Measurements from ENCODE around the gene LSAMP. TPM values are rescaled to one million over a fixed set of nuclear protein-coding genes. Genes with fewer than 3 reads are reported as not detected.

LSAMP gene
- total RNA-seq, 1 experiment from 2014 or later: not detected

DNA sequence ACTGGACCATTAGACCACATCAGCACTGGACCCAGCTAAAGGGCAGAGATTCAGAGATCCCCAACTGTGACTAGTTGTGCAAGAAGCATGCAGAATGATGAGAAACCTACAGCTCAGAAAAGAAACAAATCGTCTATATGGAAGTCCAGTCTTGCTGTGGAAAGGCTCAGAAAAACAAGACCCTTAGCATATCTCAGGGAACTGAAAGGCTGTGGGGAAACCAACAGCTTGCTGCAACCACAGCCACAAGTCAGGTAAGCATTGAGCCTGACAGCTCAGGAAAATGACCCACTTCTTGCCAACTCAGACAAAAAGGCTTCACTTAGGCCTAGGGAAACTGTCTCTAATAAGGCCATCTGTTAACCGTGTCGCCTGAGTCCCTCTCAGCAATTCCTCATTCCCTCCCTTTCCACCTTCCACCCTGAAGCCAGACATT, 145.6 kb downstream of the LSAMP start:
- BruUV-seq (replicated peaks): no TSS peak
- POLR2A ChIA-PET: no interaction called here
- no peaks in the 10 kb centered on the region for H3K4me1 Mint-ChIP-seq (ENCODE audit: low read depth, unreplicated experiment)

DNA sequence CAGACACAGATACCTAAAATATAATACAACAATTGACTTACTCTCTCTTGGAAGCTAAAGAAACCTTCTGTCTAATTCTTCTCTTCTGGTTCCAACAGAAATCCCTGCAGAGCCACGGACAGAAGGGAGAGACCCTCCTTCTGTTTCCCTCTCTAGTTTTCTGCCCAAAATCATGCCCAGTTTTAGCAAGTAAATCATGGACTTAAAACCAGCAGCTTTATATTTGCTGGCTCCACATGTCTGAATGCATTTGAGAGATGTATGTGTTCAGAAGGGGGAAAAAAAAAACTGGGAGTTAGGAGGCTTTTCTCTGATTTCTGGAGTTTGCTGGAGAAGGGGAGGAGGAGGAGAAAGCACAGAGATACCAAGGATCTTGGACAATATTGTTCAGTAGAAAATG, 147.1 kb downstream of the LSAMP start:
- Mint-ChIP-seq H3K4me1 (ENCODE audit: low read depth, unreplicated experiment) (no peaks in the 10 kb centered on the region), H3K4me3 (ENCODE audit: unreplicated experiment) (no peak overlapping the region), H3K36me3 (ENCODE audit: insufficient read depth, unreplicated experiment) (no peaks in the 10 kb centered on the region), H3K27ac (ENCODE audit: unreplicated experiment) (no peak overlapping the region), H3K27me3 (ENCODE audit: insufficient read depth, unreplicated experiment) (peaks cover 2% of the 10 kb centered on the region), H3K9me3 (ENCODE audit: unreplicated experiment) (no peaks in the 10 kb centered on the region)
- H3K4me3 ChIP-seq (ENCODE audit: low read depth, low read length): no peak overlapping the region
- no peaks in the 10 kb centered on the region for H3K4me1 ChIP-seq
- intact Hi-C loops (cut with micrococcal nuclease; ENCODE audit: unreplicated experiment): no loop called here
- TF ChIP-seq, protein P1, sequence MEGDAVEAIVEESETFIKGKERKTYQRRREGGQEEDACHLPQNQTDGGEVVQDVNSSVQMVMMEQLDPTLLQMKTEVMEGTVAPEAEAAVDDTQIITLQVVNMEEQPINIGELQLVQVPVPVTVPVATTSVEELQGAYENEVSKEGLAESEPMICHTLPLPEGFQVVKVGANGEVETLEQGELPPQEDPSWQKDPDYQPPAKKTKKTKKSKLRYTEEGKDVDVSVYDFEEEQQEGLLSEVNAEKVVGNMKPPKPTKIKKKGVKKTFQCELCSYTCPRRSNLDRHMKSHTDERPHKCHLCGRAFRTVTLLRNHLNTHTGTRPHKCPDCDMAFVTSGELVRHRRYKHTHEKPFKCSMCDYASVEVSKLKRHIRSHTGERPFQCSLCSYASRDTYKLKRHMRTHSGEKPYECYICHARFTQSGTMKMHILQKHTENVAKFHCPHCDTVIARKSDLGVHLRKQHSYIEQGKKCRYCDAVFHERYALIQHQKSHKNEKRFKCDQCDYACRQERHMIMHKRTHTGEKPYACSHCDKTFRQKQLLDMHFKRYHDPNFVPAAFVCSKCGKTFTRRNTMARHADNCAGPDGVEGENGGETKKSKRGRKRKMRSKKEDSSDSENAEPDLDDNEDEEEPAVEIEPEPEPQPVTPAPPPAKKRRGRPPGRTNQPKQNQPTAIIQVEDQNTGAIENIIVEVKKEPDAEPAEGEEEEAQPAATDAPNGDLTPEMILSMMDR (IDR thresholded peaks at IDR 0.05; ENCODE audit: insufficient read depth in 1 of 2, low read depth in 1 of 2, low read length in 1 of 2, severe bottlenecking in 1 of 2, unreplicated experiment in 1 of 2): no peak
- ChIA-PET CTCF (no interaction called here), POLR2A (no interaction called here)
- no TSS peak for BruUV-seq (replicated peaks)
- DNase-seq: no peak
- H3K36me3 ChIP-seq (ENCODE audit: control insufficient read depth, insufficient read depth, low read length): no peaks in the 10 kb centered on the region
- H3K9me3 ChIP-seq: no peaks in the 10 kb centered on the region
- H3K27me3 ChIP-seq (replicated peaks; ENCODE audit: control insufficient read depth, insufficient read depth, low read length): no peaks in the 10 kb centered on the region

More for the DNA sequence above, 145.6 kb downstream of the LSAMP start:
- no peak overlapping the region for H3K27ac Mint-ChIP-seq (ENCODE audit: unreplicated experiment)
- DNase-seq: no peak
- no peak overlapping the region for H3K4me3 ChIP-seq (ENCODE audit: low read depth, low read length)
- intact Hi-C loops (cut with micrococcal nuclease; ENCODE audit: unreplicated experiment): no loop called here
- TF ChIP-seq, protein P1 (IDR thresholded peaks at IDR 0.05; ENCODE audit: insufficient read depth in 1 of 2, low read depth in 1 of 2, low read length in 1 of 2, severe bottlenecking in 1 of 2, unreplicated experiment in 1 of 2): no peak
- no peaks in the 10 kb centered on the region for H3K9me3 ChIP-seq
- H3K27me3 Mint-ChIP-seq (ENCODE audit: insufficient read depth, unreplicated experiment): peaks cover 2% of the 10 kb centered on the region
- H3K36me3 ChIP-seq (ENCODE audit: control insufficient read depth, insufficient read depth, low read length): no peaks in the 10 kb centered on the region
- no peaks in the 10 kb centered on the region for H3K9me3 Mint-ChIP-seq (ENCODE audit: unreplicated experiment)
- no peaks in the 10 kb centered on the region for H3K27me3 ChIP-seq (replicated peaks; ENCODE audit: control insufficient read depth, insufficient read depth, low read length)
- H3K4me1 ChIP-seq: no peaks in the 10 kb centered on the region
- CTCF ChIA-PET: no interaction called here
- no peak overlapping the region for H3K4me3 Mint-ChIP-seq (ENCODE audit: unreplicated experiment)
- H3K36me3 Mint-ChIP-seq (ENCODE audit: insufficient read depth, unreplicated experiment): no peaks in the 10 kb centered on the region

DNA sequence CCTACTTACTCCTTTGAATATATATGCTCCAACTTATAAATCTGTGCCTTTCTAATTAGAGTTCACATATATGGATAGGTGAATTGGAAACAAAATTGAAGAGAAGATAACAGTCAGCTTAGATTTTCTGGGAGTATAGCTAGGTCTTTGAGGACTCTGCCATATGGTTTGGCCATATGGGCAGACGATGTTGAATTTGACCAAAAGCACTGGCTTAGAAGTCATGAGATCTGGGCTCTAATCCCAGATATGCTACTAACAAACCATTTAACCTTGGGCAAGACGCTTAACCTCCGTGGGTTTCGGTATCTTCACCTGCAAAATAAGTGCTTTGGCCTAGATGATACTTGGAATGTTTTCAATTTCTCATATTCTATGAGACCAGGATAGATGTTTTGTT, 154.1 kb downstream of the LSAMP start:
- intact Hi-C loops (cut with micrococcal nuclease; ENCODE audit: unreplicated experiment): no loop called here
- no peaks in the 10 kb centered on the region for H3K9me3 Mint-ChIP-seq (ENCODE audit: unreplicated experiment)
- Histone ChIP-seq H3K4me1 (no peaks in the 10 kb centered on the region), H3K27me3 (replicated peaks; ENCODE audit: control insufficient read depth, insufficient read depth, low read length) (no peaks in the 10 kb centered on the region), H3K9me3 (no peaks in the 10 kb centered on the region), H3K36me3 (ENCODE audit: control insufficient read depth, insufficient read depth, low read length) (no peaks in the 10 kb centered on the region), H3K4me3 (ENCODE audit: low read depth, low read length) (no peak overlapping the region)
- H3K27me3 Mint-ChIP-seq (ENCODE audit: insufficient read depth, unreplicated experiment): peaks cover 3% of the 10 kb centered on the region
- DNase-seq: no peak
- H3K36me3 Mint-ChIP-seq (ENCODE audit: insufficient read depth, unreplicated experiment): no peaks in the 10 kb centered on the region
- BruUV-seq (replicated peaks): no TSS peak
- no peaks in the 10 kb centered on the region for H3K4me1 Mint-ChIP-seq (ENCODE audit: low read depth, unreplicated experiment)
- no peak overlapping the region for H3K4me3 Mint-ChIP-seq (ENCODE audit: unreplicated experiment)
- H3K27ac Mint-ChIP-seq (ENCODE audit: unreplicated experiment): no peak overlapping the region
- POLR2A ChIA-PET: no interaction called here
- TF ChIP-seq, protein P1 (IDR thresholded peaks at IDR 0.05; ENCODE audit: insufficient read depth in 1 of 2, low read depth in 1 of 2, low read length in 1 of 2, severe bottlenecking in 1 of 2, unreplicated experiment in 1 of 2): no peak
- CTCF ChIA-PET: no interaction called here

All from Caco-2 (cell line).